ENCODE measurements around the gene IZUMO1.
A peak's percentile ranks its signal among the peaks of the same experiment; 100 is the strongest.

IZUMO1 gene

GRCh38 chr19:48741129-48741999 lies 5.3 kb downstream of the IZUMO1 start:
- Histone ChIP-seq H3K4me3 (replicated peaks; ENCODE audit: low read depth, low read length) (no peak overlapping the region), H3K36me3 (ENCODE audit: control insufficient read depth, insufficient read depth, low read length) (no peaks in the 10 kb centered on the region), H3K27me3 (replicated peaks; ENCODE audit: control insufficient read depth, insufficient read depth, low read length) (no peaks in the 10 kb centered on the region; the same call in 1 of the 2 replicates)
- peak; percentile 37 for DNase-seq (ENCODE audit: extremely low read depth, insufficient read length)
- TF ChIP-seq CTCF (IDR thresholded peaks at IDR 0.05; ENCODE audit: insufficient read depth, low read length, poor library complexity, severe bottlenecking) = no peak

GRCh38 chr19:48740164-48740972 lies 6.3 kb downstream of the IZUMO1 start, which contains the start of gene RASIP1:
Gene RASIP1 (minus strand): TSS chr19:48740610. CDS start chr19:48740282, 328 bp downstream.
- H3K36me3 ChIP-seq (ENCODE audit: control insufficient read depth, insufficient read depth, low read length) = no peaks in the 10 kb centered on the region
- no peak for DNase-seq (ENCODE audit: extremely low read depth, insufficient read length)
- TF ChIP-seq CTCF (IDR thresholded peaks at IDR 0.05; ENCODE audit: insufficient read depth, low read length, poor library complexity, severe bottlenecking) = no peak
- no peak within 1 kb of the TSS; the same call in 1 of the 2 replicates for H3K4me3 ChIP-seq (replicated peaks; ENCODE audit: low read depth, low read length)
- no peaks in the 10 kb centered on the region; the same call in 1 of the 2 replicates for H3K27me3 ChIP-seq (replicated peaks; ENCODE audit: control insufficient read depth, insufficient read depth, low read length)

- no peak for TF ChIP-seq CTCF (IDR thresholded peaks at IDR 0.05; ENCODE audit: insufficient read depth, low read length, poor library complexity, severe bottlenecking)
- Histone ChIP-seq H3K4me3 (replicated peaks; ENCODE audit: low read depth, low read length) (peak overlapping the region; percentile 41), H3K36me3 (ENCODE audit: control insufficient read depth, insufficient read depth, low read length) (no peaks in the 10 kb centered on the region), H3K27me3 (replicated peaks; ENCODE audit: control insufficient read depth, insufficient read depth, low read length) (no peaks in the 10 kb centered on the region; the same call in 1 of the 2 replicates)
- no peak for DNase-seq (ENCODE audit: extremely low read depth, insufficient read length)
These were observed 7.1 kb downstream of the IZUMO1 start for GRCh38 chr19:48739404-48740163.

- H3K4me3 ChIP-seq (replicated peaks; ENCODE audit: low read depth, low read length) = peak overlapping the region; percentile 41
- TF ChIP-seq CTCF (IDR thresholded peaks at IDR 0.05; ENCODE audit: insufficient read depth, low read length, poor library complexity, severe bottlenecking) = peak; percentile 3
- H3K27me3 ChIP-seq (replicated peaks; ENCODE audit: control insufficient read depth, insufficient read depth, low read length) = no peaks in the 10 kb centered on the region; the same call in 1 of the 2 replicates
- DNase-seq (ENCODE audit: extremely low read depth, insufficient read length) = peak; percentile 88
- no peaks in the 10 kb centered on the region for H3K36me3 ChIP-seq (ENCODE audit: control insufficient read depth, insufficient read depth, low read length)
These were observed 7.9 kb downstream of the IZUMO1 start for GRCh38 chr19:48738557-48739403.
